ENCODE data around the gene NDUFB6.

The NDUFB6 gene

GRCh38 chr9:32526707-32527048 is 46.3 kb downstream of the NDUFB6 start:
- no peaks in the 10 kb centered on the region for H3K27me3 ChIP-seq (ENCODE audit: insufficient read depth, poor library complexity, severe bottlenecking)
- TF ChIP-seq POLR2AphosphoS5 (IDR thresholded peaks at IDR 0.05; ENCODE audit: low read depth) (no peak), REST (IDR thresholded peaks at IDR 0.05; ENCODE audit: insufficient replicate concordance, low read depth) (no peak), SPI1 (IDR thresholded peaks at IDR 0.05; ENCODE audit: borderline replicate concordance, low read depth) (no peak), CTCF (IDR thresholded peaks at IDR 0.05; ENCODE audit: insufficient read depth, low read length) (no peak), GABPA (IDR thresholded peaks at IDR 0.05; ENCODE audit: low read depth) (no peak)
- peak overlapping the region; percentile 61 for H3K4me3 ChIP-seq (replicated peaks; ENCODE audit: insufficient read depth, low read length)
- H3K27ac ChIP-seq (replicated peaks), result no peak overlapping the region
- DNase-seq (ENCODE audit: low read depth in 1 of 2, low spot score in 1 of 2), result no peak

DNA sequence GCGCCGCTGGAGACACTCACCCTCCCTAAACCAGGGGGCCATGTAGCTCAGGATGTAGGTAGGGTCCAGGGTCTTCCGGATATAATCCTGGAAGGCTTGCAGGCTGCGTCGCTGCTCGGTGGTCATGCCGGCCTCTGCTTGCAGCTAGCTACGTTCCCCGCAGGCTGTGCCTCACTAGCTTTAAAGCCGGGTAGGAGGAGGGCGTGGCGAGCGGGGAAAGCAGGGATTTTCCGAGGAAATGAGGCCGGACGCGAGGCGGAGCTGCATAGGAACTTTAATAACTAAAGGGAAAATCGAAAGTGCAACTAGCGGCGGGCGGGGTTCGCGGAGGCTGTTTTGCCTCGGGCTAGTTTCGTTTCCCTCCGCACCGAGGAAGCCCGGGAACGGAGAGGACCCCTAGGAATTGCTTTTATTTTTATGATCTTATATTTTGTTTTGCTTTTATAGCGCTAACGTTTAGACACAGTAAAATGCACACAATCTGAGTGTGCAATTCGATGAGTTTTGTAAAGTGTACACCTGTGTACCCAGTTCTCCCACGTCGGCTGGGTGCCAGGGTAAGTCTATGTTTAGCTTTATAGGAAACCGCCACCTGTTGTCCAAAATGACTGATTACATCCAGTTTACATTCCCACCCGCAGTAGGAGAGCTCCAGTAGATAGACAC is 46.8 kb downstream of the NDUFB6 start, which contains the start of gene RIGI:
TSS of gene RIGI (minus strand) at position 156 of the 666 bp plus-strand sequence. CDS start at position 126, 30 bp downstream.
- no peaks in the 10 kb centered on the region for H3K27me3 ChIP-seq (ENCODE audit: insufficient read depth, poor library complexity, severe bottlenecking)
- H3K27ac ChIP-seq (replicated peaks), result peak within 1 kb of the TSS; percentile 59
- TF ChIP-seq POLR2AphosphoS5 (IDR thresholded peaks at IDR 0.05; ENCODE audit: low read depth) (peak; percentile 32; the same call in 1 of the 2 replicates), CTCF (IDR thresholded peaks at IDR 0.05; ENCODE audit: insufficient read depth, low read length) (peak; percentile 19), GABPA (IDR thresholded peaks at IDR 0.05; ENCODE audit: low read depth) (no peak), SPI1 (IDR thresholded peaks at IDR 0.05; ENCODE audit: borderline replicate concordance, low read depth) (no peak), REST (IDR thresholded peaks at IDR 0.05; ENCODE audit: insufficient replicate concordance, low read depth) (no peak)
- DNase-seq (ENCODE audit: low read depth in 1 of 2, low spot score in 1 of 2), result peak; percentile 60 to 74
- H3K4me3 ChIP-seq (replicated peaks; ENCODE audit: insufficient read depth, low read length), result peak within 1 kb of the TSS; percentile 61

GRCh38 chr9:32525709-32526030 is 47.3 kb downstream of the NDUFB6 start:
- peak in 1 of 2 experiments; percentile 4 for DNase-seq (ENCODE audit: low read depth in 1 of 2, low spot score in 1 of 2)

More at GRCh38 chr9:32525709-32526030, 47.3 kb downstream of the NDUFB6 start:
- TF ChIP-seq POLR2AphosphoS5 (IDR thresholded peaks at IDR 0.05; ENCODE audit: low read depth), result no peak
- no peak for TF ChIP-seq GABPA (IDR thresholded peaks at IDR 0.05; ENCODE audit: low read depth)
- TF ChIP-seq CTCF (IDR thresholded peaks at IDR 0.05; ENCODE audit: insufficient read depth, low read length), result no peak
- TF ChIP-seq REST (IDR thresholded peaks at IDR 0.05; ENCODE audit: insufficient replicate concordance, low read depth), result no peak
- TF ChIP-seq SPI1 (IDR thresholded peaks at IDR 0.05; ENCODE audit: borderline replicate concordance, low read depth), result no peak
- no peaks in the 10 kb centered on the region for H3K27me3 ChIP-seq (ENCODE audit: insufficient read depth, poor library complexity, severe bottlenecking)
- H3K4me3 ChIP-seq (replicated peaks; ENCODE audit: insufficient read depth, low read length), result peak overlapping the region; percentile 61
- peak overlapping the region; percentile 59 for H3K27ac ChIP-seq (replicated peaks)

All from HL-60 (cell line).